ENCODE data around the gene FZD1.

FZD1 gene

GRCh38 chr7:91233212-91233611 lies 31.0 kb upstream of the FZD1 start:
- no peak for DNase-seq (ENCODE audit: low read depth)
- H3K4me3 ChIP-seq (ENCODE audit: low read length) = no peak overlapping the region
- no peak for TF ChIP-seq CTCF (IDR thresholded peaks at IDR 0.05; ENCODE audit: insufficient read depth, low read depth, low read length, missing control alignments)

GRCh38 chr7:91235211-91235832 lies 28.9 kb upstream of the FZD1 start:
- TF ChIP-seq CTCF (IDR thresholded peaks at IDR 0.05; ENCODE audit: insufficient read depth, low read depth, low read length, missing control alignments) = no peak
- no peak overlapping the region for H3K4me3 ChIP-seq (ENCODE audit: low read length)
- DNase-seq (ENCODE audit: low read depth) = no peak

- DNase-seq (ENCODE audit: low read depth) = no peak
Measured at GRCh38 chr7:91239171-91239604, 25.0 kb upstream of the FZD1 start.

GRCh38 chr7:91239772-91240171 lies 24.5 kb upstream of the FZD1 start:
- TF ChIP-seq CTCF (IDR thresholded peaks at IDR 0.05; ENCODE audit: insufficient read depth, low read depth, low read length, missing control alignments) = no peak
- no peak overlapping the region for H3K4me3 ChIP-seq (ENCODE audit: low read length)
- DNase-seq (ENCODE audit: low read depth) = no peak

More at GRCh38 chr7:91239171-91239604, 25.0 kb upstream of the FZD1 start:
- no peak overlapping the region for H3K4me3 ChIP-seq (ENCODE audit: low read length)
- no peak for TF ChIP-seq CTCF (IDR thresholded peaks at IDR 0.05; ENCODE audit: insufficient read depth, low read depth, low read length, missing control alignments)

- peak; percentile 51 for DNase-seq (ENCODE audit: low read depth)
- TF ChIP-seq CTCF (IDR thresholded peaks at IDR 0.05; ENCODE audit: insufficient read depth, low read depth, low read length, missing control alignments) = no peak
- no peak overlapping the region for H3K4me3 ChIP-seq (ENCODE audit: low read length)
Measured at GRCh38 chr7:91240376-91240941, 23.8 kb upstream of the FZD1 start.

GRCh38 chr7:91242097-91242844 lies 22.0 kb upstream of the FZD1 start:
- no peak overlapping the region for H3K4me3 ChIP-seq (ENCODE audit: low read length)
- peak; percentile 49 for DNase-seq (ENCODE audit: low read depth)
- no peak for TF ChIP-seq CTCF (IDR thresholded peaks at IDR 0.05; ENCODE audit: insufficient read depth, low read depth, low read length, missing control alignments)

Data from epithelial cell of esophagus (primary cell).